Smooth muscle cell (in vitro differentiated cells): Measurements from ENCODE around the gene MYL12B. TPM values are rescaled to one million over a fixed set of nuclear protein-coding genes. Genes with fewer than 3 reads are reported as not detected.
"Not testable (repeated sequence)": the region's sequence is repeated elsewhere in the genome, so short reads cannot be mapped to it uniquely, and the experiment has no call there.

Experiments
- DNase-seq: peaks from one replicate; lab custom pipeline; 2025; ENCODE audit not compliant: unreplicated experiment; lab: John Stamatoyannopoulos, UW
- H2AFZ ChIP-seq: fragments of 200-600 bp; sonication (generic); 2 replicates; pipeline ENCODE4 v1.6.0; 2016; ENCODE audit warnings: antibody characterized with exemption, low read depth, mild to moderate bottlenecking
- H3F3A ChIP-seq: fragments of 200-600 bp; sonication (generic); 2 replicates; pipeline ENCODE4 v1.6.0; 2017; ENCODE audit warnings: antibody characterized with exemption, low read depth
- H3K27ac ChIP-seq: fragments of 200-600 bp; sonication (generic); 2 replicates; pipeline ENCODE4 v1.5.1; 2016; ENCODE audit warnings: low read depth, mild to moderate bottlenecking
- H3K27me3 ChIP-seq: fragments of 200-600 bp; sonication (generic); 2 replicates; pipeline ENCODE4 v1.6.1; 2016; ENCODE audit warnings: low read depth, mild to moderate bottlenecking
- H3K36me3 ChIP-seq: fragments of 200-600 bp; sonication (generic); 2 replicates; pipeline ENCODE4 v1.5.1; 2016; ENCODE audit warnings: low read depth
- H3K4me1 ChIP-seq: fragments of 200-600 bp; sonication (generic); 2 replicates; pipeline ENCODE4 v1.5.1; 2016; ENCODE audit warnings: low read depth
- H3K4me2 ChIP-seq: fragments of 200-600 bp; sonication (generic); 2 replicates; pipeline ENCODE4 v1.6.0; 2016; ENCODE audit warnings: mild to moderate bottlenecking
- H3K4me3 ChIP-seq: fragments of 200-600 bp; sonication (generic); 2 replicates; pipeline ENCODE4 v1.5.1; 2016; ENCODE audit warnings: mild to moderate bottlenecking
- H3K79me2 ChIP-seq: fragments of 200-600 bp; sonication (generic); 2 replicates; pipeline ENCODE4 v1.6.0; 2016; ENCODE audit warnings: low read depth, mild to moderate bottlenecking
- H3K9ac ChIP-seq: fragments of 200-600 bp; sonication (generic); 2 replicates; pipeline ENCODE4 v1.6.0; 2016; ENCODE audit warnings: low read depth
- H3K9me3 ChIP-seq: fragments of 200-600 bp; sonication (generic); replicated peaks from 2 replicates; pipeline ENCODE4 v1.5.1; 2016; ENCODE audit warnings: low read depth
- H4K20me1 ChIP-seq: fragments of 200-600 bp; sonication (generic); 2 replicates; pipeline ENCODE4 v1.6.0; 2016; ENCODE audit warnings: low read depth
- WGBS: methylation state at CpG from one replicate; pipeline ENCODE4 v1.1.7; 2016; ENCODE audit warnings: low lambda C conversion rate; 5-methylcytosine and 5-hydroxymethylcytosine counted together
- polyA plus RNA-seq: library from polyadenylated mRNA; unstranded; fragments of >200 nt; fragmentation: Nextera tagmentation; extraction: Ambion mirVana; gene quantifications from 2 replicates; pipeline ENCODE4 v1.2.1, GENCODE V29; 2016
- total RNA-seq: library from RNA; depleted of rRNA; stranded (reverse); fragments of >200 nt; gene quantifications from 2 replicates; pipeline ENCODE4 v1.2.3, GENCODE V29; 2014
- TF ChIP-seq, protein P1 (sequence below): fragments of 200-600 bp; sonication (generic); IDR thresholded peaks from 2 replicates; pipeline ENCODE4 v1.5.1; 2017; ENCODE audit warnings: borderline replicate concordance, mild to moderate bottlenecking, antibody characterized with exemption; ENCODE audit not compliant: insufficient read depth, poor library complexity, severe bottlenecking

The MYL12B gene
- total and polyA plus RNA-seq, 2 experiments from 2014 or later = 368 to 498 TPM

DNA sequence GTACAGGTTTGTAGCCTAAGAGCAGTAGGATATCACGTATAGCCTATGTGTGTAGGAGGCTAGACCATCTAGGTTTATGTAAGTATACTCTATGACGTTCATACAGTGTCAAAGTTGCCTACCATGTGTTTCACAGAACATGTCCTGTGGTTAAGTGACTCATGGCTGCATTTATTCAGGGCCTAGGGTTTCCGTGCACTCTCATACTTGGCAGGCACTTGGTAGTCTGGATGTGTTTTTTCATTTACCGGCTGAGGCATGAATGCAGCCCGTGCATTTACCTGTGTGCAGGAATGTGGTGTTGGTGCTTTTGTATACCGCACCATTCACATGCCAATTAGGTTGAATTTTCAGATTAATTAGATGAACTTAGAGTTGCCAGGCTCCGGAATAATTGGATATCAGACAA lies 43.4 kb downstream of the MYL12B start:
- no peak for DNase-seq
- H3K36me3 ChIP-seq = no peaks in the 10 kb centered on the region
- peak overlapping the region; percentile 72 for H3K4me2 ChIP-seq
- H2AFZ ChIP-seq = peak overlapping the region; percentile 12
- H4K20me1 ChIP-seq = no peaks in the 10 kb centered on the region
- peaks cover 10% of the 10 kb centered on the region for H3F3A ChIP-seq
- TF ChIP-seq, protein P1, sequence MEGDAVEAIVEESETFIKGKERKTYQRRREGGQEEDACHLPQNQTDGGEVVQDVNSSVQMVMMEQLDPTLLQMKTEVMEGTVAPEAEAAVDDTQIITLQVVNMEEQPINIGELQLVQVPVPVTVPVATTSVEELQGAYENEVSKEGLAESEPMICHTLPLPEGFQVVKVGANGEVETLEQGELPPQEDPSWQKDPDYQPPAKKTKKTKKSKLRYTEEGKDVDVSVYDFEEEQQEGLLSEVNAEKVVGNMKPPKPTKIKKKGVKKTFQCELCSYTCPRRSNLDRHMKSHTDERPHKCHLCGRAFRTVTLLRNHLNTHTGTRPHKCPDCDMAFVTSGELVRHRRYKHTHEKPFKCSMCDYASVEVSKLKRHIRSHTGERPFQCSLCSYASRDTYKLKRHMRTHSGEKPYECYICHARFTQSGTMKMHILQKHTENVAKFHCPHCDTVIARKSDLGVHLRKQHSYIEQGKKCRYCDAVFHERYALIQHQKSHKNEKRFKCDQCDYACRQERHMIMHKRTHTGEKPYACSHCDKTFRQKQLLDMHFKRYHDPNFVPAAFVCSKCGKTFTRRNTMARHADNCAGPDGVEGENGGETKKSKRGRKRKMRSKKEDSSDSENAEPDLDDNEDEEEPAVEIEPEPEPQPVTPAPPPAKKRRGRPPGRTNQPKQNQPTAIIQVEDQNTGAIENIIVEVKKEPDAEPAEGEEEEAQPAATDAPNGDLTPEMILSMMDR = no peak
- H3K27me3 ChIP-seq = no peaks in the 10 kb centered on the region
- WGBS = 28% methylated on average over 7 of the region's 7 CpGs
- no peak overlapping the region for H3K4me3 ChIP-seq
- H3K9me3 ChIP-seq = no peaks in the 10 kb centered on the region
- H3K27ac ChIP-seq = peak overlapping the region; percentile 100
- H3K79me2 ChIP-seq = no peaks in the 10 kb centered on the region
- H3K4me1 ChIP-seq = peaks cover 12% of the 10 kb centered on the region
- peak overlapping the region; percentile 96 for H3K9ac ChIP-seq

DNA sequence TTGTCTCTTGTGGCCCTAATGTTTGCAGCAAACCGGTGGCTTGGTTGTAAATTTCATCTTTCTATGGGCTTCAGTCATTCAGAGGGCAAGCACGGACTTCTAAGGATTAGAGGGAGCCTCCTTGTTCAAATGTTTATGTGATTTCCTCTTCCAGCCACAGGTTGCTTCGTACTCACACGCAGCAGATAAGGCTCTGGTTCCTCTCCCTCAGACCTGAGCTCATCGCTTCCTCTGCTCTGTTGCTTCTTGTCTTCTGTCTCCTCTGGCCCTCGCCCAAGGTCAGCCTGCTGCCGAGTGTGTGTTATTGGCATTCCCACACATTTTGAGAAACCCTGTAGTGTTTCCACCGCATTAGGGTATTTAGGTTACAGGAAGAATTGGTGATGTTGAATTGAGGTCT lies 44.0 kb downstream of the MYL12B start:
- H3K9me3 ChIP-seq = no peaks in the 10 kb centered on the region
- H3K4me2 ChIP-seq = peak overlapping the region; percentile 72
- no peaks in the 10 kb centered on the region for H3K27me3 ChIP-seq
- H3K27ac ChIP-seq = peak overlapping the region; percentile 100
- H3F3A ChIP-seq = peaks cover 10% of the 10 kb centered on the region
- TF ChIP-seq, protein P1 = no peak
- peaks cover 12% of the 10 kb centered on the region for H3K4me1 ChIP-seq
- H2AFZ ChIP-seq = peak overlapping the region; percentile 12
- no peaks in the 10 kb centered on the region for H3K79me2 ChIP-seq
- no peak for DNase-seq
- H3K9ac ChIP-seq = peak overlapping the region; percentile 96
- no peaks in the 10 kb centered on the region for H4K20me1 ChIP-seq
- 19% methylated on average over 8 of the region's 8 CpGs for WGBS
- H3K36me3 ChIP-seq = no peaks in the 10 kb centered on the region
- H3K4me3 ChIP-seq = no peak overlapping the region

DNA sequence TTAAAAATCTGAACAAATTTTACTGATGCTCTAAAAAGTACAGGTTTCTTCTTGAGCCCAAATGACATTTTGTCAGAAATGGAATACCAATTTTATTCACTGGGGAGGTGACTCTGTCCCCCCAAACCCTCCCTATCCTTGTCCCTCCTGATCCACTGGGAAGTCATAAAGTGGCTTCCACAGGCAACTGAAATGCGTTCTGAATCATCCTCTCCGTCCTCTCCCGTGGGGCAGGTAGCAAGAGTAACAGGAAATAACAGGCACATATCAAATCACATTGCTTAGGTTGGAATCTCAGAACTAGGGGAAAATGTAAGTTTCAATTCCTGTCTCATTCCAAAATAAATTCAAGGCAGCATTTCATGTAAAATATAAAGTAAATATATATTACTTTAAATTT lies 44.5 kb downstream of the MYL12B start:
- H2AFZ ChIP-seq = no peak overlapping the region
- peak overlapping the region; percentile 100 for H3K27ac ChIP-seq
- WGBS = 72% methylated on average over 3 of the region's 3 CpGs
- DNase-seq = no peak
- peaks cover 12% of the 10 kb centered on the region for H3K4me1 ChIP-seq
- TF ChIP-seq, protein P1 = no peak
- H3K9ac ChIP-seq = peak overlapping the region; percentile 96
- H3K36me3 ChIP-seq = no peaks in the 10 kb centered on the region
- H3K9me3 ChIP-seq = no peaks in the 10 kb centered on the region
- no peak overlapping the region for H3K4me3 ChIP-seq
- no peaks in the 10 kb centered on the region for H3K79me2 ChIP-seq
- H3F3A ChIP-seq = peaks cover 10% of the 10 kb centered on the region
- H3K4me2 ChIP-seq = peak overlapping the region; percentile 72
- no peaks in the 10 kb centered on the region for H4K20me1 ChIP-seq
- H3K27me3 ChIP-seq = no peaks in the 10 kb centered on the region

DNA sequence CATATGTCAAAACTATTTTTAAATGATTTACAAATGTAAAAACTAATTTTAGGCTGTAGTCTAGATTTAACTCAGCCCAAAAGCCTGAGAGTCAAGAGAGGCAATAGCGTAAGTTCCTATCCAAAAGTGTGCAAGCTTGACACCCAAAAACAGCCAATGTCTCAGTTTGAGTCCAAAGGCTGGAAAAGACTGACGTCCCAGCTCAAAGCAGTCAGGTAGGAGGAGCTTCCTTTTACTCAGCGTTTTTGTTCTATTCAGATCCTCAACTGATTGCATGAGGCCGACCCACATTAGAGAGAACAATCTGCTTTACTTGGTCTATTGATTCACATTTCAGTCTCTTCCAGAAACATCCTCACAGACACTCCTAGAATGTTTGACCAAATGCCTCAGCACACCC lies 51.8 kb downstream of the MYL12B start:
- H3K9me3 ChIP-seq = no peaks in the 10 kb centered on the region
- H3K27ac ChIP-seq = no peak overlapping the region
- H3K4me2 ChIP-seq = no peak overlapping the region
- no peaks in the 10 kb centered on the region for H3K27me3 ChIP-seq
- no peaks in the 10 kb centered on the region for H3K36me3 ChIP-seq
- no peak overlapping the region for H3K9ac ChIP-seq
- H3K4me3 ChIP-seq = no peak overlapping the region
- H3F3A ChIP-seq = no peaks in the 10 kb centered on the region
- H4K20me1 ChIP-seq = no peaks in the 10 kb centered on the region
- TF ChIP-seq, protein P1 = no peak
- H3K4me1 ChIP-seq = peaks cover 5% of the 10 kb centered on the region
- 64% methylated on average over 4 of the region's 4 CpGs for WGBS
- no peak overlapping the region for H2AFZ ChIP-seq
- H3K79me2 ChIP-seq = no peaks in the 10 kb centered on the region
- no peak for DNase-seq

DNA sequence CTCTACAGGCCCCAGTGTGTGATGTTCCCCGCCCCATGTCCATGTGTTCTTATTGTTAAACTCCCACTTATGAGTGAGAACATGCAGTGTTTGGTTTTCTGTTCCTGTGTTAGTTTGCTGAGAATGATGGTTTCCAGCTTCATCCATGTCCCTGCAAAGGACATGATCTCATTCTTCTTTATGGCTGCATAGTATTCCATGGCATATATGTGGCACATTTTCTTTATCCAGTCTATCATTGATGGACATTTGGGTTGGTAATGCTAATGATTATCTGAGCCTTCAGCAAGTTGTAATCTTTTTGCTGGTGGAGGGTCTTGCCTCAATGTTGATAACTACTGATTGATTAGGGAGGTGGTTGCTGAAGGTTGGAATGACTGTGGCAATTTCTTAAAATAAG lies 53.4 kb downstream of the MYL12B start:
- WGBS = 94% methylated on average over 1 of the region's 1 CpG

More for the DNA sequence above, 53.4 kb downstream of the MYL12B start:
- not testable (repeated sequence) for H3K4me1 ChIP-seq, H3K4me3 ChIP-seq, H3K9ac ChIP-seq, H3K27me3 ChIP-seq, H3K79me2 ChIP-seq, H4K20me1 ChIP-seq, DNase-seq, H2AFZ ChIP-seq, H3K9me3 ChIP-seq, H3K36me3 ChIP-seq, H3K4me2 ChIP-seq, H3F3A ChIP-seq, H3K27ac ChIP-seq
